Subcutaneous abdominal adipose tissue (tissue), 5 donors: ENCODE data around the gene MB.

Source experiments
- H3K27ac ChIP-seq: one replicate; pipeline ENCODE4 v1.7.0; 2013; ENCODE audit warnings: low read depth, mild to moderate bottlenecking, inconsistent platforms, low read length, moderate library complexity
- H3K27me3 ChIP-seq, 5 donors: one replicate each; pipeline ENCODE4 v1.7.0; 2013; ENCODE audit warnings: low read length in 5 of 5, inconsistent platforms in 1 of 5; ENCODE audit not compliant: control insufficient read depth in 5 of 5, insufficient read depth in 4 of 5
- H3K36me3 ChIP-seq, 5 donors: one replicate each; pipeline ENCODE4 v1.7.0; 2013; ENCODE audit warnings: low read length in 5 of 5; ENCODE audit not compliant: control insufficient read depth in 5 of 5, insufficient read depth in 5 of 5
- H3K4me1 ChIP-seq, 5 donors: one replicate each; pipeline ENCODE4 v1.7.0; 2013; ENCODE audit warnings: low read length in 5 of 5, mild to moderate bottlenecking in 3 of 5, moderate library complexity in 1 of 5; ENCODE audit not compliant: control insufficient read depth in 5 of 5, insufficient read depth in 5 of 5
- H3K4me3 ChIP-seq, 5 donors: one replicate each; pipeline ENCODE4 v1.7.0; 2013; ENCODE audit warnings: low read length in 5 of 5, low read depth in 1 of 5
- H3K9ac ChIP-seq, 5 donors: one replicate each; pipeline ENCODE4 v1.7.0; 2013; ENCODE audit warnings: low read length in 5 of 5, mild to moderate bottlenecking in 4 of 5, moderate library complexity in 3 of 5
- H3K9me3 ChIP-seq, 5 donors: one replicate each; pipeline ENCODE4 v1.7.0; 2013; ENCODE audit warnings: low read length in 5 of 5; ENCODE audit not compliant: control insufficient read depth in 5 of 5
- donor health status: healthy.
- donor health status: healthy.
- donor health status: healthy.
- donor health status: healthy.
- donor health status: healthy.

The MB gene

DNA sequence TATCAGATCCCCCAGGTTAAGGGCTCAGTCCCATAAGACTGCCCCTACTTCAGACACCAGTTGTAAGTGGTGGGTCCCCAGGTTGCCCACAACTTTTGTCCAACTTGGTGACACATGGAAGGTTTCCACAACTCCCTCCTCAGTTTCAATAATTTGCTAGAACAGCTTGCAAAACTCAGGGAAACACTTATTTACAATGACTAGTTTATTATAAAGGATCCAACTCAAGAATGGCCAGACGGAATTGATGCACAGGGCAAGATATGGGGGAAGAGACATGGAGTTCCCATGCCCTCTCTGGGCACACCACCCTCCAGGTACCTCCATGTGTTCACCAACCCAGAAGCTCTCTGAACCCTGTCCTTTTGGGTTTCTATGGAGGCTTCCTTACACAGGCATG lies 36.7 kb upstream of the MB start:
- Histone ChIP-seq H3K27ac (peak overlapping the region; percentile 3), H3K4me1 (peaks cover 5 to 50% (median 27%) of the 10 kb centered on the region in 5 donors), H3K9me3 (peaks cover 0 to 4% (median 0%) of the 10 kb centered on the region in 5 donors), H3K36me3 (peaks cover 14 to 40% (median 33%) of the 10 kb centered on the region in 5 donors), H3K27me3 (no peaks in the 10 kb centered on the region), H3K9ac (no peak overlapping the region), H3K4me3 (no peak overlapping the region)

DNA sequence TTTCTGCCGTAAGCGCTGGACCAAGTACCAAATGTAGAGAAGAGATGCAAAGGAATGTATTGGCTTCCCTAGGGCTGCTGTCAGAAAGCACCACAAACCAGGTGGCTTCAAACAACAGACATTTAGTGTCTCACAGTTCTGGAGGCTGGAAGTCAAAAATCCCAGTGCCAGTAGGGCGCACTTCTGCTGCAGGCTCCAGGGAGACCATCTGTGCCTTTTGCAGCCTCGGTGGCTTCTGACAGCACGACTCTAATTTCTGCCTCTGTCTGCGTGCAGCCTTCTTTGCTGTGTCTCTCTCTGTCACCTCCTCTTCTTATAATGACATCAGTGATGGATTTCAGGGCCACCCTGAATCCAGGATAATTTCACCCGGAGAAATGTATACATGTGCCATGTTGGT lies 34.0 kb upstream of the MB start:
- H3K9ac ChIP-seq = no peak overlapping the region
- peak overlapping the region; percentile 100 for H3K27ac ChIP-seq
- H3K4me3 ChIP-seq = peak overlapping the region; percentile 21 to 97 (median 40)
- H3K4me1 ChIP-seq = peaks cover 17 to 52% (median 44%) of the 10 kb centered on the region in 5 donors
- H3K36me3 ChIP-seq = peaks cover 4 to 13% (median 6%) of the 10 kb centered on the region in 5 donors
- H3K9me3 ChIP-seq = peaks cover 0 to 4% (median 0%) of the 10 kb centered on the region in 5 donors
- peaks cover 0 to 4% (median 0%) of the 10 kb centered on the region in 5 donors for H3K27me3 ChIP-seq

DNA sequence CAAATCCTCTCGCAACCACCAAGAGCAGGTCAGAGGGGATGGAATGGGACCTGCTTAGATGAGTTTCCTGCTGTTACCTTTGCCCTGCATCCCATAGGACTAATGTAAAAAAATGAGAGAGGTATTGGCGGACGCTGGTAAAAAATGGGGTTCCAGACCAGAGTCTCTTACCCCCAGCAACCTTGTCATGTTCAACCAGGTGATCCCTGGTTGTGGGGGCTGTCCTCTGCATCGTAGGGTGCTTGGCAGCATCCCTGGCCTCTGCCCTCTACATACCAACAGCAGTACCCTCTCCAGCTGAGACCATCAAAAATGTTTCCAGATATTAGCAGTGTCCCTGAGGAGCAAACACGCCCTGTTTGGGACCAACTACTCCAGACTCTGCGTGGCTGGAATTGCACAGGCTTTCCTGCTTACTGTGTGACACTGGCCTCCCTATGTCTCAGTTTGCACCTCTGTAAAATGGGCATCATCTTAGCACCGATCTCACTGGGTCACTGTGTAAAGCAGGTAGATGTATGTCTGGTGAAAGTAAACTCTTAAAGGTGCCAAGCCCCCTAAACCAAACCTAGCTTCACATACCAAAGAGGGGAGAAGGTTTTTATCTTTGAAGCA lies 32.6 kb upstream of the MB start:
- H3K4me1 ChIP-seq = peaks cover 19 to 60% (median 52%) of the 10 kb centered on the region in 5 donors
- peaks cover 0 to 7% (median 0%) of the 10 kb centered on the region in 5 donors for H3K36me3 ChIP-seq
- peaks cover 0 to 4% (median 0%) of the 10 kb centered on the region in 5 donors for H3K27me3 ChIP-seq
- peak overlapping the region; percentile 77 to 99 (median 89) for H3K4me3 ChIP-seq
- H3K9me3 ChIP-seq = peaks cover 0 to 4% (median 0%) of the 10 kb centered on the region in 5 donors
- H3K27ac ChIP-seq = peak overlapping the region; percentile 100
- peak overlapping the region; percentile 90 to 100 (median 97) for H3K9ac ChIP-seq

GRCh38 chr22:35649026-35649553 lies 32.0 kb upstream of the MB start:
- Histone ChIP-seq H3K4me1 (peaks cover 19 to 58% (median 50%) of the 10 kb centered on the region in 5 donors), H3K27ac (peak overlapping the region; percentile 100), H3K27me3 (peaks cover 0 to 4% (median 0%) of the 10 kb centered on the region in 5 donors), H3K4me3 (peak overlapping the region; percentile 77 to 99 (median 89)), H3K9me3 (peaks cover 0 to 4% (median 0%) of the 10 kb centered on the region in 5 donors), H3K36me3 (peaks cover 0 to 4% (median 0%) of the 10 kb centered on the region in 5 donors), H3K9ac (peak overlapping the region; percentile 90 to 100 (median 97))

DNA sequence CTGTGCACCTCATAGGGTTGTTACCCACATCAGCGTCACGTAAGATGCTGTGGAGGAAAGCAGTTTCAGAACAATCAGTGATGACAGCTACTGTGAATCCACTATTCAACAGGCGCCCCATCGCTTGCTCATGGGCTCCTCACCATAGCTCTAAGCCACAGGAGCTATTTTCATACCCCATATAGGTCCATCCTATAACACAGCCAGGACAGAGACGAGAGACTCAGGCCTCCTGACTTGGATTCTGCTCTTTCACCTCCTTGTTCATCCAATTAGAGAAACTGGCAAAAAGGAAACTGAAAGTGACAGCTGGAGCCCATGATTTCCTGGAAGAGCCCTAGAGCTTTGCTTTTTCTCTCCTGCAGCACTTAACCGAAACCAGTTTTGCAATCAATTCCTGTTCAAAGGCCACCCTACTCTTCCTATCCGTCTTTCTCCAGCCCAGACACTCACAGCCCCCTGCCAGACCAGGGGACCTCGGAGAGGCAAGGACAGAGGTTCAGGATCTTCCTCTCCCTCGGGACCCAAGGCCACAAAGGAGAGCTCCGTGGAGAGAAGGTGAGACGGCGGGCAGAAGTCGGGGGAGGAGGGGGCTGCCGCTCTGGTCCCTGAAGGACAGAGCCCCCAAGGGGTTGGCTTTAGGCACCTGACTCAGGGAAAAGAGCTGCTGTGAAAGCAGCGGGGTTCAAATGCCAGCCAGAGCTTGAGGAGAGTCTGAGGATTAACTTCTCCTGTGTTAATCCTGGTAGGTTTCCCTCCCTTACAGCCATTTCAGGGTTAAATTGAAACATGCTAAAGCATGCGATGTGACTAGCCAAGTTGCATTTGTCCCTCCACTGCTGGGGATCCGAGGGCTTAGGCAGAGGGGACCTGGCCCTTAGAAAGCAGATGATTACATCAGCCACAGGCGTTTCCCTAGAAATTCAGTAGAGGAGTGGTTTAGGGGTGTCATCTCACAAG lies 31.2 kb upstream of the MB start, which contains the start of gene APOL6:
TSS of gene APOL6 (plus strand) at position 381 of the 960 bp plus-strand sequence. CDS start 7,980 bp downstream, outside the sequence.
- peak within 1 kb of the TSS; percentile 100 for H3K27ac ChIP-seq
- H3K27me3 ChIP-seq = peaks cover 0 to 4% (median 0%) of the 10 kb centered on the region in 5 donors
- peaks cover 0 to 3% (median 0%) of the 10 kb centered on the region in 5 donors for H3K36me3 ChIP-seq
- peaks cover 19 to 53% (median 45%) of the 10 kb centered on the region in 5 donors for H3K4me1 ChIP-seq
- peaks cover 0 to 4% (median 0%) of the 10 kb centered on the region in 5 donors for H3K9me3 ChIP-seq
- H3K9ac ChIP-seq = peak within 1 kb of the TSS; percentile 90 to 100 (median 97)
- H3K4me3 ChIP-seq = peak within 1 kb of the TSS; percentile 77 to 99 (median 89)

GRCh38 chr22:35645646-35646045 lies 28.5 kb upstream of the MB start:
- no peak overlapping the region for H3K4me3 ChIP-seq
- H3K27me3 ChIP-seq = peaks cover 0 to 4% (median 0%) of the 10 kb centered on the region in 5 donors

GRCh38 chr22:35643991-35644390 lies 26.9 kb upstream of the MB start:
- Histone ChIP-seq H3K36me3 (no peaks in the 10 kb centered on the region), H3K9me3 (no peaks in the 10 kb centered on the region), H3K4me1 (peaks cover 14 to 67% (median 53%) of the 10 kb centered on the region in 5 donors), H3K4me3 (no peak overlapping the region), H3K9ac (no peak overlapping the region), H3K27ac (no peak overlapping the region), H3K27me3 (peaks cover 0 to 4% (median 0%) of the 10 kb centered on the region in 5 donors)

More at GRCh38 chr22:35645646-35646045, 28.5 kb upstream of the MB start:
- Histone ChIP-seq H3K27ac (peak overlapping the region; percentile 100), H3K4me1 (peaks cover 19 to 72% (median 62%) of the 10 kb centered on the region in 5 donors), H3K9me3 (no peaks in the 10 kb centered on the region), H3K9ac (peak overlapping the region in 2 of 5 donors; percentile 30 to 42), H3K36me3 (no peaks in the 10 kb centered on the region)

- Histone ChIP-seq H3K4me1 (peaks cover 23 to 74% (median 57%) of the 10 kb centered on the region in 5 donors), H3K9ac (no peak overlapping the region), H3K27ac (peak overlapping the region; percentile 2), H3K36me3 (no peaks in the 10 kb centered on the region), H3K9me3 (no peaks in the 10 kb centered on the region), H3K27me3 (peaks cover 0 to 4% (median 0%) of the 10 kb centered on the region in 5 donors), H3K4me3 (no peak overlapping the region)
Observed at GRCh38 chr22:35642305-35642741, 25.2 kb upstream of the MB start.

GRCh38 chr22:35641494-35642120 lies 24.5 kb upstream of the MB start:
- H3K27me3 ChIP-seq = peaks cover 0 to 1% (median 0%) of the 10 kb centered on the region in 5 donors
- H3K4me1 ChIP-seq = peaks cover 17 to 69% (median 50%) of the 10 kb centered on the region in 5 donors
- no peaks in the 10 kb centered on the region for H3K9me3 ChIP-seq
- H3K27ac ChIP-seq = peak overlapping the region; percentile 2
- H3K36me3 ChIP-seq = no peaks in the 10 kb centered on the region
- no peak overlapping the region for H3K4me3 ChIP-seq
- H3K9ac ChIP-seq = no peak overlapping the region
